Heart right ventricle (tissue), 16 donors: ENCODE data around the gene POLD1. TPM values are rescaled to one million over a fixed set of nuclear protein-coding genes. Genes with fewer than 3 reads are reported as not detected.

Experiments
- ATAC-seq, 8 donors: fragments of 200-7000 bp; cut with Tn5 transposase; one replicate each; pipeline ENCODE4 v1.9.1; 2020; ENCODE audit warnings: mild to moderate bottlenecking in 8 of 8, moderate library complexity in 8 of 8, moderate number of reproducible peaks in 1 of 8
- DNase-seq, 2 donors: peaks; one replicate each; pipeline ENCODE4 v3.0.0-alpha.2; 2020
- H3K27ac ChIP-seq, 10 donors: fragments of 200-600 bp; sonication (generic) in 2 of 10; one replicate each; pipeline versions ENCODE4 v1.5.0 to v1.8.0; 2020 to 2022; ENCODE audit warnings: mild to moderate bottlenecking in 3 of 10
- H3K27me3 ChIP-seq, 7 donors: fragments of 200-600 bp; one replicate each; pipeline ENCODE4 v1.8.0; 2021 to 2022; ENCODE audit warnings: mild to moderate bottlenecking in 2 of 7
- H3K36me3 ChIP-seq, 9 donors: fragments of 200-600 bp; sonication (generic) in 1 of 9; one replicate each; pipeline versions ENCODE4 v1.5.0 to v1.8.0; 2020 to 2022; ENCODE audit warnings: mild to moderate bottlenecking in 2 of 9
- H3K4me1 ChIP-seq, 9 donors: fragments of 200-600 bp; sonication (generic) in 1 of 9; one replicate each; pipeline versions ENCODE4 v1.5.0 to v1.8.0; 2020 to 2022; ENCODE audit warnings: mild to moderate bottlenecking in 4 of 9
- H3K4me3 ChIP-seq, 10 donors: fragments of 200-600 bp; sonication (generic) in 2 of 10; one replicate each; pipeline versions ENCODE4 v1.5.0 to v1.8.0; 2020 to 2022; ENCODE audit warnings: mild to moderate bottlenecking in 7 of 10, moderate library complexity in 2 of 10
- H3K9me3 ChIP-seq, 11 donors: fragments of 200-600 bp in 10 of 11; sonication (generic) in 2 of 11; one replicate each; pipeline versions ENCODE4 v1.5.0 to v1.8.0; 2013 to 2022; ENCODE audit warnings: mild to moderate bottlenecking in 2 of 11, control low read depth in 1 of 11, moderate library complexity in 1 of 11
- WGBS, 2 donors: extraction: QIAGEN DNeasy Blood & Tissue Kit; methylation state at CpG; one replicate each; pipeline ENCODE4 v1.1.7; 2013; ENCODE audit warnings: inconsistent platforms in 1 of 2; 5-methylcytosine and 5-hydroxymethylcytosine counted together
- intact Hi-C, 10 donors: fragments of 100-400 bp; cut with DNase I; formaldehyde crosslinking; loops; one replicate each; pipeline versions ENCODE4 v1.11.1 to v1.14.2; 2022
- polyA plus RNA-seq, 2 donors: library from polyadenylated mRNA; stranded (reverse); fragments of 200-250 nt; gene quantifications; one replicate each; pipeline ENCODE4 v1.2.3, GENCODE V29; 2013
- total RNA-seq, 10 donors: library from RNA; stranded (reverse); fragmentation: NEBNext Ultra II Directional in 3 of 10; extraction: Animal tissue kit (Norgen Biotek cat#: 25700) in 3 of 10; gene quantifications; one replicate each; pipeline versions ENCODE4 v1.2.1 to v1.2.4, GENCODE V29; 2021 to 2023
- TF ChIP-seq, protein P1 (sequence below), 9 donors: fragments of 200-600 bp; sonication (generic) in 2 of 9; IDR thresholded peaks; one replicate each; pipeline versions ENCODE4 v1.5.0 to v1.8.0; 2021 to 2022; ENCODE audit warnings: antibody characterized with exemption in 9 of 9, mild to moderate bottlenecking in 5 of 9, moderate library complexity in 1 of 9
- donor health status: Arrhythmogenic right ventricular cardiomyopathy.
- donor health status: ischemic (EF 13 %, LVEDD 7.1; RV severe dilation, severe dysfunction).
- donor health status: healthy with polysubstance abuse.
- donor health status: DM: no; HTN: yes; CAD: no.
- donor health status: DM: no; HTN: no; CAD: no.
- donor health status: ischemic (EF 25% LVEDD 6.9; RV normal size, moderate dysfunction).
- donor health status: ischemic (EF 25% LVEDD 5.7; RV mildly dilated, moderate dysfunction).
- donor health status: healthy.
- donor health status: DM: yes; HTN: yes; CAD: no.
- donor health status: Ischemic cardiomyopathy.
- donor health status: ischemic (EF 35%, LVEDD 5.7; RV mildly dilated, moderate dysfunction).
- donor health status: nonischemic (EF 11% LVEDD 7.7; RV severe dilation, severe dysfunction).
- donor health status: DM: yes; HTN: yes; CAD: no.
- donor health status: PGD.
- donor health status: ischemic (EF 29% LVEDD 5.4; RV normal size, mild dysfunction).
- donor health status: nonischemic (EF 23%, LVEDD 6.1; RV moderate dilation, normal function).

Gene POLD1
- total and polyA plus RNA-seq, 12 donors = 4.2 to 28.3 (median 11.3) TPM

DNA sequence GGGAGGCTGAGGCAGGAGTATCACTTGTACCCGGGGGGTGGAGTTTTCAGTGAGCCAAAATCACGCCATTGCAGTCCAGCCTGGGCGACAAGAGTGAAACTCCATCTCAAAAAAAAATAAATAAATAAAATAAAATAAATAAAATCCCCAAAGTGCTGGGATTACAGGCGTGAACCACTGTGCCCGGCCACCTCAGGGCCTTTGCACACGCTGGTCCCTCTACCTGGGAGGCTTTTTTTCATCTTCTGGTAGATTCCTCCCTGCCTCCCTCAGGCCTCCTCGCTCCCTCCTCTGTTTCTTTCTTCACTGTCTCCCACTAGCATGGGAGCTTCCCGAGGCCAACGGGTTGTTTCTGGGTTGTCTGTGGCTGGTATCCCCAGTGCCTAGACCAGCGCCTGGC, 63.6 kb downstream of the POLD1 start:
- ATAC-seq (no peak), DNase-seq (no peak)
- no peak overlapping the region for H3K4me3 ChIP-seq
- 96 to 97% methylated on average over 10 of the region's 10 CpGs for WGBS, 2 donors
- H3K4me1 ChIP-seq = no peaks in the 10 kb centered on the region
- peaks cover 0 to 5% (median 0%) of the 10 kb centered on the region in 11 donors for H3K9me3 ChIP-seq
- TF ChIP-seq, protein P1, sequence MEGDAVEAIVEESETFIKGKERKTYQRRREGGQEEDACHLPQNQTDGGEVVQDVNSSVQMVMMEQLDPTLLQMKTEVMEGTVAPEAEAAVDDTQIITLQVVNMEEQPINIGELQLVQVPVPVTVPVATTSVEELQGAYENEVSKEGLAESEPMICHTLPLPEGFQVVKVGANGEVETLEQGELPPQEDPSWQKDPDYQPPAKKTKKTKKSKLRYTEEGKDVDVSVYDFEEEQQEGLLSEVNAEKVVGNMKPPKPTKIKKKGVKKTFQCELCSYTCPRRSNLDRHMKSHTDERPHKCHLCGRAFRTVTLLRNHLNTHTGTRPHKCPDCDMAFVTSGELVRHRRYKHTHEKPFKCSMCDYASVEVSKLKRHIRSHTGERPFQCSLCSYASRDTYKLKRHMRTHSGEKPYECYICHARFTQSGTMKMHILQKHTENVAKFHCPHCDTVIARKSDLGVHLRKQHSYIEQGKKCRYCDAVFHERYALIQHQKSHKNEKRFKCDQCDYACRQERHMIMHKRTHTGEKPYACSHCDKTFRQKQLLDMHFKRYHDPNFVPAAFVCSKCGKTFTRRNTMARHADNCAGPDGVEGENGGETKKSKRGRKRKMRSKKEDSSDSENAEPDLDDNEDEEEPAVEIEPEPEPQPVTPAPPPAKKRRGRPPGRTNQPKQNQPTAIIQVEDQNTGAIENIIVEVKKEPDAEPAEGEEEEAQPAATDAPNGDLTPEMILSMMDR (IDR thresholded peaks at IDR 0.05) = no peak
- H3K36me3 ChIP-seq = no peaks in the 10 kb centered on the region
- H3K27ac ChIP-seq = no peak overlapping the region
- intact Hi-C loops = no loop called here
- peaks cover 0 to 19% (median 9%) of the 10 kb centered on the region in 7 donors for H3K27me3 ChIP-seq

GRCh38 chr19:50449236-50449899, 65.2 kb downstream of the POLD1 start:
- Histone ChIP-seq H3K9me3 (peaks cover 0 to 5% (median 0%) of the 10 kb centered on the region in 11 donors), H3K36me3 (no peaks in the 10 kb centered on the region), H3K27ac (no peak overlapping the region), H3K4me3 (no peak overlapping the region), H3K4me1 (no peaks in the 10 kb centered on the region), H3K27me3 (peaks cover 0 to 19% (median 9%) of the 10 kb centered on the region in 7 donors)
- no peak for DNase-seq
- WGBS, 2 donors = 75 to 77% methylated on average over 14 of the region's 14 CpGs
- ATAC-seq = no peak
- TF ChIP-seq, protein P1 (IDR thresholded peaks at IDR 0.05) = no peak
- intact Hi-C loops = no loop called here

DNA sequence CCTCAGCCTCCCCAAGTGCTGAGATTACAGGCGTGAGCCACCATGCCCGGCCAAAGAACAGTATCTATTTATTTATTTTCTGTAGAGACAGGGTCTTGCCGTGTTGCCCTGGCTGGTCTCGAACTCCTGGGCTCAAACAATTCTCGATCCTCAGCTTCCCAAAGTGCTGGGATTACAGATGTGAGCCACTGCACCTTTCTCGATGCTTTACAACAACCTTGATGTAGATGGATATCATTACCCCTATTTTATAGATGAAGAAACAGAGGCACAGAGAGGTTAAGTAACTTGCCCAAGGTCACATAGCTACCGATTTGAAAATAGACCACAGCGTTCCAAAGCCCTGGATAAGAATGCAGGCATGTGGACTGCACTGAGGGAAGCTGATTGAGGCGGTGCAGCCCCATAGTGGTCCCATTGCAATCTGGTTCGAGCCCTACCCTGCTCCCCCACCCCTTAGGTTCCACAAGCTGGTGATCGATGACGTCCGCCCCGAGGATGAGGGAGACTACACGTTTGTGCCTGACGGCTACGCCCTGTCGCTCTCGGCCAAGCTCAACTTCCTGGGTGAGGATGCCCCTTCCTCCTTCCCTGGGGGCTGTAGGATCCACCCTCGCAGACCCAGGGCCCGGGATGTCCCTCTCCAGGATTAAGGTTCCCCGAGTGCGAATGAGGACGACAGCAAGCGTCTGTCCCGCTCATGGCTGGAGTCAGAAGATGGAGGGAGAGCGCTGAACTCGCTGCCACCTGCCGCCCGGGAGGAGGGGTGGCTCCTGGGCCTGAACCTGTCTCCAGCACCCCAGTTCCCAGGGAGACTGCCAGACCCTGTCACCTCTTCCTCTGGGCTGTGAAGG, 66.4 kb downstream of the POLD1 start:
- Histone ChIP-seq H3K9me3 (peaks cover 0 to 5% (median 0%) of the 10 kb centered on the region in 11 donors), H3K4me3 (no peak overlapping the region), H3K27me3 (peaks cover 0 to 25% (median 9%) of the 10 kb centered on the region in 7 donors), H3K27ac (no peak overlapping the region), H3K4me1 (no peaks in the 10 kb centered on the region), H3K36me3 (no peaks in the 10 kb centered on the region)
- 55 to 61% methylated on average over 30 of the region's 30 CpGs for WGBS, 2 donors
- intact Hi-C loops = no loop called here
- DNase-seq (no peak), ATAC-seq (no peak)
- TF ChIP-seq, protein P1 (IDR thresholded peaks at IDR 0.05) = no peak

DNA sequence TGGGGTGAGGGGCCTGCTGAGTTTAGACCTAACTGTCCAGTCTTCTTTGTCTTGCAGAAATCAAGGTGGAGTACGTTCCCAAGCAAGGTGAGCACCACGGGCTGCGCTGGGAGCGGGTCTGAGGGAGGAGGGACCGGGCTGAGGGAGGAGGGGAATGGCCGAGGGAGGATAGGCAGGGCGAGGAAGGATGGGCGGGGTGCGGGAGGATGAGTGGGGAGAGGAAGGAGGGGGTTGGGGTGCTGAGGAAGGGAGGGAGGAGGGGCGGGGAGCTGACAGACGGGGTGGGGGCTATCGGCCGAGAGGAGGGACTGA, 67.0 kb downstream of the POLD1 start:
- intact Hi-C loops = no loop called here
- H3K36me3 ChIP-seq = no peaks in the 10 kb centered on the region

More for the DNA sequence above, 67.0 kb downstream of the POLD1 start:
- ATAC-seq (no peak), DNase-seq (no peak)
- no peaks in the 10 kb centered on the region for H3K4me1 ChIP-seq
- H3K9me3 ChIP-seq = peaks cover 0 to 5% (median 0%) of the 10 kb centered on the region in 11 donors
- TF ChIP-seq, protein P1 (IDR thresholded peaks at IDR 0.05) = no peak
- peaks cover 0 to 25% (median 9%) of the 10 kb centered on the region in 7 donors for H3K27me3 ChIP-seq
- no peak overlapping the region for H3K4me3 ChIP-seq
- no peak overlapping the region for H3K27ac ChIP-seq
- 37 to 42% methylated on average over 11 to 13 of the region's 13 CpGs for WGBS, 2 donors
